ENCODE measurements around the gene ATP6AP2.

The ATP6AP2 gene

GRCh38 chrX:40542972-40543371, 37.8 kb upstream of the ATP6AP2 start:
- no peak overlapping the region for H3K27ac ChIP-seq
- no peak for TF ChIP-seq ZFX (IDR thresholded peaks at IDR 0.05)
- no peak for TF ChIP-seq CTCF (conservative IDR thresholded peaks at IDR 0.05)

- TF ChIP-seq CTCF (conservative IDR thresholded peaks at IDR 0.05) (peak; percentile 80), ZFX (IDR thresholded peaks at IDR 0.05) (no peak)
- no peak overlapping the region; the same call in 1 of the 2 replicates for H3K27ac ChIP-seq
These were observed 37.0 kb upstream of the ATP6AP2 start for GRCh38 chrX:40543661-40544328.

GRCh38 chrX:40544343-40545266, 36.2 kb upstream of the ATP6AP2 start:
- peak overlapping the region; percentile 43; the same call in 1 of the 2 replicates for H3K27ac ChIP-seq
- no peak for TF ChIP-seq ZFX (IDR thresholded peaks at IDR 0.05)
- no peak for TF ChIP-seq CTCF (conservative IDR thresholded peaks at IDR 0.05)

GRCh38 chrX:40546870-40547269, 33.9 kb upstream of the ATP6AP2 start:
- H3K27ac ChIP-seq = no peak overlapping the region
- TF ChIP-seq ZFX (IDR thresholded peaks at IDR 0.05) (no peak), CTCF (conservative IDR thresholded peaks at IDR 0.05) (no peak)

GRCh38 chrX:40550066-40550465, 30.7 kb upstream of the ATP6AP2 start:
- H3K27ac ChIP-seq = no peak overlapping the region
- TF ChIP-seq CTCF (conservative IDR thresholded peaks at IDR 0.05) = no peak
- TF ChIP-seq ZFX (IDR thresholded peaks at IDR 0.05) = no peak

- H3K27ac ChIP-seq = no peak overlapping the region
- peak; percentile 38 for TF ChIP-seq CTCF (conservative IDR thresholded peaks at IDR 0.05)
- TF ChIP-seq ZFX (IDR thresholded peaks at IDR 0.05) = no peak
These were observed 28.0 kb upstream of the ATP6AP2 start for GRCh38 chrX:40552768-40553167.

DNA sequence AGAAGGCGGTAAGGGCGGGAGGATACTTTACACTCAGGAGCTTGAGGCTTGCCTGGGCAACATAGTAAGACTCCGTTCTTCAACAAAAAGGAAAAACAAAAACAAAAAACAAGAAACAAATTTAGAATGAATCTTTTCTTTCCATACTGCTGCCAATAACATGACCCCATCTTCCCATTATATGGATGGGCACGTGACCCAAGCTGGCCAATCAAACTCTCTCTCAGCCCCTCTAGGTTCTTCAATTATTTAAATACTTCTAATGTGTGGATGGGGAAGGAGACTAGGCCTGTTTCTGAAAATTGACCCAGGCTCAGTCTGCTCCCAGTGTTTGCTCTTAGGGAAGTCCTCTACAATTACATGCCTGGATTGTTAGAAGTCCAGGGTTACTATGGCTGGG, 22.2 kb upstream of the ATP6AP2 start:
- H3K27ac ChIP-seq = no peak overlapping the region
- TF ChIP-seq ZFX (IDR thresholded peaks at IDR 0.05) = no peak
- no peak for TF ChIP-seq CTCF (conservative IDR thresholded peaks at IDR 0.05)

Measured in C4-2B (cell line).